Panc1 (cell line): ENCODE results near the gene C10orf143. TPM values are rescaled to one million over a fixed set of nuclear protein-coding genes. Genes with fewer than 3 reads are reported as not detected.
A peak's percentile ranks its signal among the peaks of the same experiment; 100 is the strongest.

ENCODE experiments used
- ATAC-seq: fragments of 200-7000 bp; cut with Tn5 transposase; 2 replicates; pipeline ENCODE4 v1.9.1; 2020; ENCODE audit warnings: mild to moderate bottlenecking, moderate library complexity
- BruUV-seq: library from RNA; stranded (reverse); fragments of 400-500 nt; replicated peaks from 2 replicates; lab custom pipeline; 2021; lab: Mats Ljungman, UMichigan
- CTCF ChIA-PET: fragments of 300-600 bp; sonication (Branson Sonifier 250); formaldehyde crosslinking; loops from one replicate; lab custom pipeline; 2022; ENCODE audit warnings: antibody characterized with exemption; lab: Charles Lee
- POLR2A ChIA-PET: fragments of 300-600 bp; sonication (Branson Sonifier 250); formaldehyde crosslinking; loops from one replicate; lab custom pipeline; 2022; ENCODE audit warnings: antibody characterized with exemption; lab: Charles Lee
- DNase-seq: peaks from one replicate; pipeline ENCODE4 v3.0.0-alpha.2; 2010; ENCODE audit warnings: low read depth, low spot score
- H3K27ac ChIP-seq: 2 replicates; pipeline ENCODE4 v1.5.1; 2011; ENCODE audit warnings: mild to moderate bottlenecking, low read length, inconsistent platforms
- H3K27me3 ChIP-seq: fragments of 200-500 bp; sonication (Bioruptor generic); 2 replicates; pipeline ENCODE4 v1.6.0; 2014; ENCODE audit warnings: low read length, inconsistent platforms; ENCODE audit not compliant: control insufficient read depth, insufficient read depth
- H3K36me3 ChIP-seq: fragments of 200-500 bp; sonication (Bioruptor generic); 2 replicates; pipeline ENCODE4 v1.5.1; 2014; ENCODE audit warnings: inconsistent platforms, mild to moderate bottlenecking, low read length, moderate library complexity; ENCODE audit not compliant: control insufficient read depth, insufficient read depth
- H3K4me1 ChIP-seq: 2 replicates; pipeline ENCODE4 v1.5.1; 2011; ENCODE audit warnings: inconsistent platforms, mild to moderate bottlenecking, low read length, moderate library complexity; ENCODE audit not compliant: control insufficient read depth, insufficient read depth
- H3K4me3 ChIP-seq, 2 experiments: 2 replicates each; pipeline ENCODE4 v1.5.1; 2011 to 2012; ENCODE audit warnings: low read depth in 2 of 2, low read length in 2 of 2, mild to moderate bottlenecking in 2 of 2, inconsistent platforms in 1 of 2, moderate library complexity in 1 of 2
- H3K9me3 ChIP-seq: fragments of 200-500 bp; sonication (Bioruptor generic); 2 replicates; pipeline ENCODE4 v1.5.1; 2014; ENCODE audit warnings: low read depth, mild to moderate bottlenecking, inconsistent platforms, low read length, moderate library complexity; ENCODE audit not compliant: control insufficient read depth, insufficient read depth
- POLR2AphosphoS5 ChIP-seq: IDR thresholded peaks from 2 replicates; pipeline ENCODE4 v1.6.1; 2012; ENCODE audit warnings: mild to moderate bottlenecking, low read depth, low read length, moderate library complexity
- SIN3A ChIP-seq: IDR thresholded peaks from 2 replicates; pipeline ENCODE4 v1.6.1; 2012; ENCODE audit warnings: low read depth, mild to moderate bottlenecking, low read length, moderate library complexity, borderline replicate concordance; ENCODE audit not compliant: insufficient read depth
- TCF7L2 ChIP-seq: IDR thresholded peaks from 2 replicates; pipeline ENCODE4 v1.6.1; 2011; ENCODE audit warnings: mild to moderate bottlenecking, low read depth, low read length, inconsistent platforms
- in situ Hi-C: cut with HindIII; loops from 2 replicates; pipeline ENCODE4 v1.10.0; 2016; ENCODE audit warnings: low sequenced_read_pairs, low pct_unique_long_range_greater_than_20kb
- intact Hi-C: fragments of 100-400 bp; cut with micrococcal nuclease; formaldehyde crosslinking; loops from one replicate; pipeline ENCODE4 v1.10.0; 2022; ENCODE audit not compliant: unreplicated experiment
- total RNA-seq: library from RNA; stranded (reverse); gene quantifications from one replicate; pipeline ENCODE4 v1.2.1, GENCODE V29; 2021; ENCODE audit not compliant: unreplicated experiment
- TF ChIP-seq, protein P1 (sequence below): fragments of 450-650 bp; IDR thresholded peaks from 2 replicates; pipeline ENCODE4 v1.5.1; 2017; ENCODE audit warnings: mild to moderate bottlenecking
- TF ChIP-seq, protein P2 (sequence below), 2 experiments: IDR thresholded peaks; 2 replicates each; pipeline ENCODE4 v1.6.1; 2011 to 2012; ENCODE audit warnings: low read depth in 2 of 2, control low read depth in 1 of 2, low read length in 1 of 2, mild to moderate bottlenecking in 1 of 2, moderate library complexity in 1 of 2; ENCODE audit not compliant: insufficient read depth in 1 of 2

C10orf143 gene
- total RNA-seq, 1 experiment from 2014 or later = 1.0 TPM

DNA sequence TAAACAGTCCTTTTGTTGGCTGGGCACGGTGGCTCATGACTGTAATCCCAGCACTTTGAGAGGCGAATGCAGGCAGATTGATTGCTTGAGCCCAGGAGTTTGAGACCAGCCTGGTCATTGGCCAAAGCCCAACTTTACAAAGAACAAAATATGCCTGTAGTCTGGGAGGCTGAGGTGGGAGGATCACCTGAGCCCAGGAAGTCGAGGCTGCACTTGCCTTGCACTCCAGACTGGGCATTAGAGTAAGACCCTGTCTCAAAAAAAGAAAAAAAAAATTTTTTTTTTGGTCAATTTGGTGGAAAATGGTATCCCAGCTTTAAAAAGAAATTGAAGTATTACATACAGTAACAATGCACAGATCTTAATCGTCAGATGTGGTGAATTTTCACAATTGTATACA lies 30.4 kb upstream of the C10orf143 start:
- Histone ChIP-seq H3K27ac (peak overlapping the region; percentile 17; the same call in 1 of the 2 replicates), H3K4me3 (no peak overlapping the region), H3K9me3 (no peaks in the 10 kb centered on the region), H3K27me3 (no peaks in the 10 kb centered on the region), H3K36me3 (peaks cover 4% of the 10 kb centered on the region; the same call in 1 of the 2 replicates), H3K4me1 (peaks cover 28% of the 10 kb centered on the region)
- no TSS peak for BruUV-seq
- no peak for ATAC-seq
- in situ Hi-C loops = no loop called here
- no peak for TF ChIP-seq SIN3A
- TF ChIP-seq TCF7L2 = no peak
- TF ChIP-seq, protein P1, sequence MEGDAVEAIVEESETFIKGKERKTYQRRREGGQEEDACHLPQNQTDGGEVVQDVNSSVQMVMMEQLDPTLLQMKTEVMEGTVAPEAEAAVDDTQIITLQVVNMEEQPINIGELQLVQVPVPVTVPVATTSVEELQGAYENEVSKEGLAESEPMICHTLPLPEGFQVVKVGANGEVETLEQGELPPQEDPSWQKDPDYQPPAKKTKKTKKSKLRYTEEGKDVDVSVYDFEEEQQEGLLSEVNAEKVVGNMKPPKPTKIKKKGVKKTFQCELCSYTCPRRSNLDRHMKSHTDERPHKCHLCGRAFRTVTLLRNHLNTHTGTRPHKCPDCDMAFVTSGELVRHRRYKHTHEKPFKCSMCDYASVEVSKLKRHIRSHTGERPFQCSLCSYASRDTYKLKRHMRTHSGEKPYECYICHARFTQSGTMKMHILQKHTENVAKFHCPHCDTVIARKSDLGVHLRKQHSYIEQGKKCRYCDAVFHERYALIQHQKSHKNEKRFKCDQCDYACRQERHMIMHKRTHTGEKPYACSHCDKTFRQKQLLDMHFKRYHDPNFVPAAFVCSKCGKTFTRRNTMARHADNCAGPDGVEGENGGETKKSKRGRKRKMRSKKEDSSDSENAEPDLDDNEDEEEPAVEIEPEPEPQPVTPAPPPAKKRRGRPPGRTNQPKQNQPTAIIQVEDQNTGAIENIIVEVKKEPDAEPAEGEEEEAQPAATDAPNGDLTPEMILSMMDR = no peak
- TF ChIP-seq, protein P2, sequence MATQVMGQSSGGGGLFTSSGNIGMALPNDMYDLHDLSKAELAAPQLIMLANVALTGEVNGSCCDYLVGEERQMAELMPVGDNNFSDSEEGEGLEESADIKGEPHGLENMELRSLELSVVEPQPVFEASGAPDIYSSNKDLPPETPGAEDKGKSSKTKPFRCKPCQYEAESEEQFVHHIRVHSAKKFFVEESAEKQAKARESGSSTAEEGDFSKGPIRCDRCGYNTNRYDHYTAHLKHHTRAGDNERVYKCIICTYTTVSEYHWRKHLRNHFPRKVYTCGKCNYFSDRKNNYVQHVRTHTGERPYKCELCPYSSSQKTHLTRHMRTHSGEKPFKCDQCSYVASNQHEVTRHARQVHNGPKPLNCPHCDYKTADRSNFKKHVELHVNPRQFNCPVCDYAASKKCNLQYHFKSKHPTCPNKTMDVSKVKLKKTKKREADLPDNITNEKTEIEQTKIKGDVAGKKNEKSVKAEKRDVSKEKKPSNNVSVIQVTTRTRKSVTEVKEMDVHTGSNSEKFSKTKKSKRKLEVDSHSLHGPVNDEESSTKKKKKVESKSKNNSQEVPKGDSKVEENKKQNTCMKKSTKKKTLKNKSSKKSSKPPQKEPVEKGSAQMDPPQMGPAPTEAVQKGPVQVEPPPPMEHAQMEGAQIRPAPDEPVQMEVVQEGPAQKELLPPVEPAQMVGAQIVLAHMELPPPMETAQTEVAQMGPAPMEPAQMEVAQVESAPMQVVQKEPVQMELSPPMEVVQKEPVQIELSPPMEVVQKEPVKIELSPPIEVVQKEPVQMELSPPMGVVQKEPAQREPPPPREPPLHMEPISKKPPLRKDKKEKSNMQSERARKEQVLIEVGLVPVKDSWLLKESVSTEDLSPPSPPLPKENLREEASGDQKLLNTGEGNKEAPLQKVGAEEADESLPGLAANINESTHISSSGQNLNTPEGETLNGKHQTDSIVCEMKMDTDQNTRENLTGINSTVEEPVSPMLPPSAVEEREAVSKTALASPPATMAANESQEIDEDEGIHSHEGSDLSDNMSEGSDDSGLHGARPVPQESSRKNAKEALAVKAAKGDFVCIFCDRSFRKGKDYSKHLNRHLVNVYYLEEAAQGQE (IDR thresholded peaks at IDR 0.05; ENCODE audit: insufficient read depth in 1 of 2, low read depth in 2 of 2, low read length in 1 of 2) = no peak
- no peak for TF ChIP-seq POLR2AphosphoS5
- CTCF ChIA-PET = no interaction called here
- intact Hi-C loops = no loop called here
- DNase-seq = no peak
- POLR2A ChIA-PET = no interaction called here

DNA sequence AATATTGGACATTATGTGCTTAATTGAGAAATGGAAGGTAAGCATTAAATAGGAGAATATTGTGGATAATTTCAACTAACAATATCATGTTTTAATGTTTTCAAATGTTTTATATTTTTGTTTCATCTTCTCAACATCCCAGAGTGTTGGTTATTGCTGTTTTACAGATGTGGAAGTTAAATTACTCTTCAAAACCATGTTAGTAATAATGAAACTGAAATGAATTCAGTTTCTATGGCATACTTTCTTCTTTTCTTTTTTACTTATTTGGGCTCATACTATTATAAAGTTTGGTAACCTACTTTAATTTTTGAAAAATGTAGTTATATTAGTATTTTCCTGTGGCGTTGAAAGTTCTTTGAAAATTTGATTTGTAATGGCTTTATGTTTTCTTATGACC lies 29.8 kb upstream of the C10orf143 start:
- intact Hi-C loops = no loop called here
- in situ Hi-C loops = no loop called here
- DNase-seq = no peak
- peaks cover 31% of the 10 kb centered on the region for H3K4me1 ChIP-seq
- H3K27me3 ChIP-seq = no peaks in the 10 kb centered on the region
- no peaks in the 10 kb centered on the region for H3K9me3 ChIP-seq
- no TSS peak for BruUV-seq
- ChIA-PET CTCF (no interaction called here), POLR2A (no interaction called here)
- ATAC-seq = no peak
- TF ChIP-seq, protein P1 = no peak
- TF ChIP-seq SIN3A = no peak
- TF ChIP-seq TCF7L2 = no peak
- TF ChIP-seq, protein P2 (IDR thresholded peaks at IDR 0.05; ENCODE audit: insufficient read depth in 1 of 2, low read depth in 2 of 2, low read length in 1 of 2) = no peak
- no peak for TF ChIP-seq POLR2AphosphoS5
- peaks cover 4% of the 10 kb centered on the region; the same call in 1 of the 2 replicates for H3K36me3 ChIP-seq
- H3K27ac ChIP-seq = no peak overlapping the region; the same call in 1 of the 2 replicates
- H3K4me3 ChIP-seq = no peak overlapping the region
